ENCODE data around the gene CCDC51. TPM values are rescaled to one million over a fixed set of nuclear protein-coding genes. Genes with fewer than 3 reads are reported as not detected.

Gene CCDC51
- total and polyA plus RNA-seq, 9 of the 15 experiments (the other 6 are each of a cell fraction or from before 2014, with no cell fraction given): 6.5 to 18.6 (median 15.7) TPM

DNA sequence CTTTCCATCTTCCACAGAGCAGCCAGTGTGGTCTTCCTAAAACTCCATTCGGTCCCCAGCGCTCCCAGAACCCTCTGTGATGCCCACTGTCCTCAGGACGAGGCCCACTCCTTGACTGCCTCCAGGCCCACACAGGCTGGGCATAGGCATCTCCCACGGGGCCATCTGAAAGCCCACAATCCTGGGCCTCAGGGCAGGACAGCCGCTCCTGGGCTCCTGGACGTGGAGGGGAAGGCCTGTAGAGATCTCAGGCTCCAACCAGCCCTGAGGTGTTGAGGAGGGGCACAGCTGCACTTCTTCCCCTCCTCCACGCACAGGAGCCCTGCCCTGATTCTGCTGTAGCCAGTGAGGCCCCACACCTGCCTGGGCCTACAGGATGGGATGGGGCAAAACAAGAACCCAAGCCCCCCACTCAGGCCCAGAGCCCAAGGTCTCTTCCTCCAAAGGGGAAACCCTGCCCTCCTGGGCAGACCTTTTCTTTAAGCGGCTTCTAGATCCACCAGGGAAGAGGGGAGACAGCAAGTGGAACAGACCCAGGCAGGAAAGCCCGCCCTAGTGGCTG lies 38.1 kb upstream of the CCDC51 start:
- no peak for FAIRE-seq
- H3K4me1 ChIP-seq (replicated peaks in 1 of 2; ENCODE audit: control insufficient read depth in 2 of 2, insufficient read depth in 2 of 2, low read length in 2 of 2): peaks cover 5 to 16% of the 10 kb centered on the region in 2 experiments; a peak in 4 of 5 replicates
- ATAC-seq: no peak
- H3K27ac ChIP-seq (ENCODE audit: extremely low read depth, low read depth, low read length): no peak overlapping the region
- H3K4me2 ChIP-seq (ENCODE audit: insufficient read depth, low read length): no peak overlapping the region
- H3K9me3 ChIP-seq (replicated peaks; ENCODE audit: control insufficient read depth, insufficient read depth, low read depth, low read length): no peaks in the 10 kb centered on the region
- H3K9me1 ChIP-seq (ENCODE audit: control insufficient read depth, insufficient read depth, low read length): no peaks in the 10 kb centered on the region
- H3K27me3 ChIP-seq (ENCODE audit: control insufficient read depth in 2 of 2, insufficient read depth in 2 of 2, low read length in 2 of 2): no peaks in the 10 kb centered on the region
- no peaks in the 10 kb centered on the region for H4K20me1 ChIP-seq (replicated peaks; ENCODE audit: control insufficient read depth, insufficient read depth, low read length)
- H3K4me3 ChIP-seq: no peak overlapping the region
- ChIA-PET POLR2A (no interaction called here), CTCF (ENCODE audit: low intra/inter-chr PET ratio) (no interaction called here)
- no peaks in the 10 kb centered on the region for H3K36me3 ChIP-seq (ENCODE audit: control insufficient read depth, insufficient read depth, low read length)
- WGBS (ENCODE audit: insufficient coverage, low coverage, missing lambda C conversion rate): 55% methylated on average over 3 of the region's 9 CpGs
- intact Hi-C loops (cut with micrococcal nuclease): no loop called here
- H2AFZ ChIP-seq (ENCODE audit: low read depth, low read length): no peak overlapping the region
- no TSS peak for BruUV-seq (replicated peaks)
- in situ Hi-C loops (cut with MboI): no loop called here
- H3K9ac ChIP-seq (ENCODE audit: insufficient read depth in 1 of 2, low read depth in 2 of 2, low read length in 2 of 2): peak overlapping the region in 1 of 2 experiments; percentile 72; a peak in 2 of 4 replicates
- no peak for DNase-seq (ENCODE audit: extremely low read depth in 1 of 4, low spot score in 3 of 4)
- no peaks in the 10 kb centered on the region for H3K79me2 ChIP-seq (ENCODE audit: control insufficient read depth, insufficient read depth, low read length)
- no peak for TF ChIP-seq FOSL1 (tag; conservative IDR thresholded peaks at IDR 0.05)
- TF ChIP-seq ZNF165 (CRISPR knock-in tag; IDR thresholded peaks at IDR 0.05; ENCODE audit: borderline replicate concordance): no peak
- TF ChIP-seq, protein P1, sequence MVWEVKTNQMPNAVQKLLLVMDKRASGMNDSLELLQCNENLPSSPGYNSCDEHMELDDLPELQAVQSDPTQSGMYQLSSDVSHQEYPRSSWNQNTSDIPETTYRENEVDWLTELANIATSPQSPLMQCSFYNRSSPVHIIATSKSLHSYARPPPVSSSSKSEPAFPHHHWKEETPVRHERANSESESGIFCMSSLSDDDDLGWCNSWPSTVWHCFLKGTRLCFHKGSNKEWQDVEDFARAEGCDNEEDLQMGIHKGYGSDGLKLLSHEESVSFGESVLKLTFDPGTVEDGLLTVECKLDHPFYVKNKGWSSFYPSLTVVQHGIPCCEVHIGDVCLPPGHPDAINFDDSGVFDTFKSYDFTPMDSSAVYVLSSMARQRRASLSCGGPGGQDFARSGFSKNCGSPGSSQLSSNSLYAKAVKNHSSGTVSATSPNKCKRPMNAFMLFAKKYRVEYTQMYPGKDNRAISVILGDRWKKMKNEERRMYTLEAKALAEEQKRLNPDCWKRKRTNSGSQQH (CRISPR knock-in tag; IDR thresholded peaks at IDR 0.05): no peak
- TF ChIP-seq ZEB2 (IDR thresholded peaks at IDR 0.05): no peak
- TF ChIP-seq, protein P2, sequence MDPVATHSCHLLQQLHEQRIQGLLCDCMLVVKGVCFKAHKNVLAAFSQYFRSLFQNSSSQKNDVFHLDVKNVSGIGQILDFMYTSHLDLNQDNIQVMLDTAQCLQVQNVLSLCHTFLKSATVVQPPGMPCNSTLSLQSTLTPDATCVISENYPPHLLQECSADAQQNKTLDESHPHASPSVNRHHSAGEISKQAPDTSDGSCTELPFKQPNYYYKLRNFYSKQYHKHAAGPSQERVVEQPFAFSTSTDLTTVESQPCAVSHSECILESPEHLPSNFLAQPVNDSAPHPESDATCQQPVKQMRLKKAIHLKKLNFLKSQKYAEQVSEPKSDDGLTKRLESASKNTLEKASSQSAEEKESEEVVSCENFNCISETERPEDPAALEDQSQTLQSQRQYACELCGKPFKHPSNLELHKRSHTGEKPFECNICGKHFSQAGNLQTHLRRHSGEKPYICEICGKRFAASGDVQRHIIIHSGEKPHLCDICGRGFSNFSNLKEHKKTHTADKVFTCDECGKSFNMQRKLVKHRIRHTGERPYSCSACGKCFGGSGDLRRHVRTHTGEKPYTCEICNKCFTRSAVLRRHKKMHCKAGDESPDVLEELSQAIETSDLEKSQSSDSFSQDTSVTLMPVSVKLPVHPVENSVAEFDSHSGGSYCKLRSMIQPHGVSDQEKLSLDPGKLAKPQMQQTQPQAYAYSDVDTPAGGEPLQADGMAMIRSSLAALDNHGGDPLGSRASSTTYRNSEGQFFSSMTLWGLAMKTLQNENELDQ (CRISPR knock-in tag; IDR thresholded peaks at IDR 0.05; ENCODE audit: borderline replicate concordance): no peak
- TF ChIP-seq ZNF184 (CRISPR knock-in tag; IDR thresholded peaks at IDR 0.05): no peak
- TF ChIP-seq, protein P3, sequence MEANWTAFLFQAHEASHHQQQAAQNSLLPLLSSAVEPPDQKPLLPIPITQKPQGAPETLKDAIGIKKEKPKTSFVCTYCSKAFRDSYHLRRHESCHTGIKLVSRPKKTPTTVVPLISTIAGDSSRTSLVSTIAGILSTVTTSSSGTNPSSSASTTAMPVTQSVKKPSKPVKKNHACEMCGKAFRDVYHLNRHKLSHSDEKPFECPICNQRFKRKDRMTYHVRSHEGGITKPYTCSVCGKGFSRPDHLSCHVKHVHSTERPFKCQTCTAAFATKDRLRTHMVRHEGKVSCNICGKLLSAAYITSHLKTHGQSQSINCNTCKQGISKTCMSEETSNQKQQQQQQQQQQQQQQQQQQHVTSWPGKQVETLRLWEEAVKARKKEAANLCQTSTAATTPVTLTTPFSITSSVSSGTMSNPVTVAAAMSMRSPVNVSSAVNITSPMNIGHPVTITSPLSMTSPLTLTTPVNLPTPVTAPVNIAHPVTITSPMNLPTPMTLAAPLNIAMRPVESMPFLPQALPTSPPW (CRISPR knock-in tag; IDR thresholded peaks at IDR 0.05): no peak
- TF ChIP-seq POLR2H (tag; IDR thresholded peaks at IDR 0.05; ENCODE audit: low read depth): no peak
- TF ChIP-seq, protein P4, sequence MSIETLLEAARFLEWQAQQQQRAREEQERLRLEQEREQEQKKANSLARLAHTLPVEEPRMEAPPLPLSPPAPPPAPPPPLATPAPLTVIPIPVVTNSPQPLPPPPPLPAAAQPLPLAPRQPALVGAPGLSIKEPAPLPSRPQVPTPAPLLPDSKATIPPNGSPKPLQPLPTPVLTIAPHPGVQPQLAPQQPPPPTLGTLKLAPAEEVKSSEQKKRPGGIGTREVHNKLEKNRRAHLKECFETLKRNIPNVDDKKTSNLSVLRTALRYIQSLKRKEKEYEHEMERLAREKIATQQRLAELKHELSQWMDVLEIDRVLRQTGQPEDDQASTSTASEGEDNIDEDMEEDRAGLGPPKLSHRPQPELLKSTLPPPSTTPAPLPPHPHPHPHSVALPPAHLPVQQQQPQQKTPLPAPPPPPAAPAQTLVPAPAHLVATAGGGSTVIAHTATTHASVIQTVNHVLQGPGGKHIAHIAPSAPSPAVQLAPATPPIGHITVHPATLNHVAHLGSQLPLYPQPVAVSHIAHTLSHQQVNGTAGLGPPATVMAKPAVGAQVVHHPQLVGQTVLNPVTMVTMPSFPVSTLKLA (conservative IDR thresholded peaks at IDR 0.05): no peak
- TF ChIP-seq, protein P5, sequence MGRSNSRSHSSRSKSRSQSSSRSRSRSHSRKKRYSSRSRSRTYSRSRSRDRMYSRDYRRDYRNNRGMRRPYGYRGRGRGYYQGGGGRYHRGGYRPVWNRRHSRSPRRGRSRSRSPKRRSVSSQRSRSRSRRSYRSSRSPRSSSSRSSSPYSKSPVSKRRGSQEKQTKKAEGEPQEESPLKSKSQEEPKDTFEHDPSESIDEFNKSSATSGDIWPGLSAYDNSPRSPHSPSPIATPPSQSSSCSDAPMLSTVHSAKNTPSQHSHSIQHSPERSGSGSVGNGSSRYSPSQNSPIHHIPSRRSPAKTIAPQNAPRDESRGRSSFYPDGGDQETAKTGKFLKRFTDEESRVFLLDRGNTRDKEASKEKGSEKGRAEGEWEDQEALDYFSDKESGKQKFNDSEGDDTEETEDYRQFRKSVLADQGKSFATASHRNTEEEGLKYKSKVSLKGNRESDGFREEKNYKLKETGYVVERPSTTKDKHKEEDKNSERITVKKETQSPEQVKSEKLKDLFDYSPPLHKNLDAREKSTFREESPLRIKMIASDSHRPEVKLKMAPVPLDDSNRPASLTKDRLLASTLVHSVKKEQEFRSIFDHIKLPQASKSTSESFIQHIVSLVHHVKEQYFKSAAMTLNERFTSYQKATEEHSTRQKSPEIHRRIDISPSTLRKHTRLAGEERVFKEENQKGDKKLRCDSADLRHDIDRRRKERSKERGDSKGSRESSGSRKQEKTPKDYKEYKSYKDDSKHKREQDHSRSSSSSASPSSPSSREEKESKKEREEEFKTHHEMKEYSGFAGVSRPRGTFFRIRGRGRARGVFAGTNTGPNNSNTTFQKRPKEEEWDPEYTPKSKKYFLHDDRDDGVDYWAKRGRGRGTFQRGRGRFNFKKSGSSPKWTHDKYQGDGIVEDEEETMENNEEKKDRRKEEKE (IDR thresholded peaks at IDR 0.05; ENCODE audit: borderline replicate concordance in 1 of 2, control insufficient read depth in 1 of 2, low read depth in 2 of 2, low read length in 1 of 2): no peak
- no peak for TF ChIP-seq PTRF (tag; IDR thresholded peaks at IDR 0.05)

All from K562 (cell line).